Trophoblast cell (in vitro differentiated cells and primary cell): ENCODE results near the gene MYO18B.

Experiments used
- DNase-seq, 2 donors: peaks; one replicate each; pipeline ENCODE4 v3.0.0-alpha.2; 2016
- H2AFZ ChIP-seq: 2 replicates; pipeline ENCODE4 v1.6.1; 2013; ENCODE audit warnings: low read length, moderate library complexity, mild to moderate bottlenecking; ENCODE audit not compliant: insufficient read depth, poor library complexity
- H2AK5ac ChIP-seq: 2 replicates; pipeline ENCODE4 v1.6.1; 2013; ENCODE audit warnings: mild to moderate bottlenecking, low read length
- H2BK120ac ChIP-seq: 2 replicates; pipeline ENCODE4 v1.6.1; 2013; ENCODE audit warnings: low read length, mild to moderate bottlenecking, moderate library complexity; ENCODE audit not compliant: insufficient read depth, poor library complexity
- H2BK12ac ChIP-seq: 2 replicates; pipeline ENCODE4 v1.6.1; 2013; ENCODE audit warnings: mild to moderate bottlenecking, low read length, moderate library complexity
- H2BK5ac ChIP-seq: 2 replicates; pipeline ENCODE4 v1.6.1; 2013; ENCODE audit warnings: low read length, low read depth, moderate library complexity, mild to moderate bottlenecking; ENCODE audit not compliant: poor library complexity
- H3K14ac ChIP-seq: 2 replicates; pipeline ENCODE4 v1.6.1; 2013; ENCODE audit warnings: mild to moderate bottlenecking, low read length
- H3K18ac ChIP-seq: 2 replicates; pipeline ENCODE4 v1.6.1; 2013; ENCODE audit warnings: mild to moderate bottlenecking, low read length
- H3K23ac ChIP-seq: 2 replicates; pipeline ENCODE4 v1.6.1; 2013; ENCODE audit warnings: low read length
- H3K27ac ChIP-seq: 2 replicates; pipeline ENCODE4 v1.5.1; 2013; ENCODE audit warnings: low read depth, mild to moderate bottlenecking, inconsistent platforms, low read length, moderate library complexity
- H3K27me3 ChIP-seq: 2 replicates; pipeline ENCODE4 v1.6.1; 2013; ENCODE audit warnings: inconsistent platforms, mild to moderate bottlenecking, low read length, moderate library complexity; ENCODE audit not compliant: insufficient read depth
- H3K36me3 ChIP-seq, 2 experiments: 1 replicate in 1 of 2; 2 replicates in 1 of 2; pipeline ENCODE4 v1.6.1; 2013; ENCODE audit warnings: low read length in 2 of 2, mild to moderate bottlenecking in 2 of 2, moderate library complexity in 1 of 2; ENCODE audit not compliant: insufficient read depth in 2 of 2, control insufficient read depth in 1 of 2
- H3K4ac ChIP-seq: 2 replicates; pipeline ENCODE4 v1.6.1; 2013; ENCODE audit warnings: low read depth, mild to moderate bottlenecking, low read length, moderate library complexity
- H3K4me1 ChIP-seq, 2 experiments: 1 replicate in 1 of 2; 2 replicates in 1 of 2; pipeline ENCODE4 v1.6.1; 2013; ENCODE audit warnings: low read length in 2 of 2, mild to moderate bottlenecking in 2 of 2, moderate library complexity in 1 of 2; ENCODE audit not compliant: insufficient read depth in 2 of 2, control insufficient read depth in 1 of 2
- H3K4me2 ChIP-seq: 2 replicates; pipeline ENCODE4 v1.6.1; 2013; ENCODE audit warnings: inconsistent platforms, mild to moderate bottlenecking, low read length, moderate library complexity
- H3K4me3 ChIP-seq: 2 replicates; pipeline ENCODE4 v1.5.1; 2013; ENCODE audit warnings: mild to moderate bottlenecking, low read depth, low read length, inconsistent platforms
- H3K79me1 ChIP-seq: one replicate; pipeline ENCODE4 v1.6.1; 2013; ENCODE audit warnings: low read length
- H3K79me2 ChIP-seq: 2 replicates; pipeline ENCODE4 v1.6.1; 2013; ENCODE audit warnings: low read length, mild to moderate bottlenecking; ENCODE audit not compliant: control insufficient read depth, insufficient read depth, poor library complexity
- H3K9ac ChIP-seq: 2 replicates; pipeline ENCODE4 v1.6.1; 2013; ENCODE audit warnings: mild to moderate bottlenecking, low read length
- H3K9me3 ChIP-seq: 2 replicates; pipeline ENCODE4 v1.6.1; 2013; ENCODE audit warnings: low read depth, mild to moderate bottlenecking, control low read depth, inconsistent platforms, low read length; ENCODE audit not compliant: insufficient read depth
- H4K12ac ChIP-seq: 2 replicates; pipeline ENCODE4 v1.6.1; 2013; ENCODE audit warnings: low read depth, mild to moderate bottlenecking, low read length, moderate library complexity
- H4K8ac ChIP-seq: 2 replicates; pipeline ENCODE4 v1.6.1; 2013; ENCODE audit warnings: low read depth, mild to moderate bottlenecking, low read length, moderate library complexity
- H4K91ac ChIP-seq: one replicate; pipeline ENCODE4 v1.6.1; 2013; ENCODE audit warnings: low read depth, mild to moderate bottlenecking, low read length, moderate library complexity
- WGBS: extraction: QIAGEN DNeasy Blood & Tissue Kit; methylation state at CpG from one replicate; pipeline ENCODE4 v1.1.7; 2013; ENCODE audit warnings: missing lambda C conversion rate; ENCODE audit not compliant: insufficient read length, insufficient coverage; ENCODE audit errors: extremely low coverage; 5-methylcytosine and 5-hydroxymethylcytosine counted together

Gene MYO18B

GRCh38 chr22:25783856-25784255 is 41.9 kb downstream of the MYO18B start:
- no peak overlapping the region for H3K23ac ChIP-seq
- H2AFZ ChIP-seq, result no peak overlapping the region
- no peak overlapping the region for H3K14ac ChIP-seq
- no CpG with 5 or more reads among the region's 3 CpGs for WGBS
- no peak overlapping the region for H2BK5ac ChIP-seq
- no peak overlapping the region for H2BK12ac ChIP-seq
- H3K4me3 ChIP-seq, result no peak overlapping the region
- no peak for DNase-seq
- H2AK5ac ChIP-seq, result no peak overlapping the region
- peaks cover 0 to 1% of the 10 kb centered on the region in 2 experiments for H3K4me1 ChIP-seq
- no peak overlapping the region for H3K9ac ChIP-seq
- no peaks in the 10 kb centered on the region for H3K9me3 ChIP-seq
- H3K4me2 ChIP-seq, result no peak overlapping the region
- no peaks in the 10 kb centered on the region for H3K27me3 ChIP-seq
- H3K36me3 ChIP-seq, result no peaks in the 10 kb centered on the region
- no peak overlapping the region for H4K91ac ChIP-seq
- H3K18ac ChIP-seq, result no peak overlapping the region
- H3K27ac ChIP-seq, result no peak overlapping the region
- H3K79me2 ChIP-seq, result no peaks in the 10 kb centered on the region
- H4K12ac ChIP-seq, result no peak overlapping the region
- no peak overlapping the region for H2BK120ac ChIP-seq
- H3K79me1 ChIP-seq, result no peaks in the 10 kb centered on the region
- no peak overlapping the region for H4K8ac ChIP-seq
- no peak overlapping the region for H3K4ac ChIP-seq

GRCh38 chr22:25786165-25786564 is 44.2 kb downstream of the MYO18B start:
- H3K27ac ChIP-seq, result no peak overlapping the region
- H3K36me3 ChIP-seq, result no peaks in the 10 kb centered on the region
- H2AK5ac ChIP-seq, result no peak overlapping the region
- H3K4ac ChIP-seq, result no peak overlapping the region
- H3K4me3 ChIP-seq, result no peak overlapping the region
- peaks cover 0 to 1% of the 10 kb centered on the region in 2 experiments for H3K4me1 ChIP-seq
- no peaks in the 10 kb centered on the region for H3K79me1 ChIP-seq
- no peak overlapping the region for H2BK120ac ChIP-seq
- H4K91ac ChIP-seq, result no peak overlapping the region
- WGBS, result no CpG with 5 or more reads among the region's 1 CpG
- no peak overlapping the region for H3K23ac ChIP-seq
- H2AFZ ChIP-seq, result no peak overlapping the region
- no peaks in the 10 kb centered on the region for H3K79me2 ChIP-seq
- no peak overlapping the region for H3K4me2 ChIP-seq
- H4K12ac ChIP-seq, result no peak overlapping the region
- H4K8ac ChIP-seq, result no peak overlapping the region
- H3K9me3 ChIP-seq, result no peaks in the 10 kb centered on the region
- no peak overlapping the region for H3K14ac ChIP-seq
- no peak for DNase-seq
- H2BK5ac ChIP-seq, result no peak overlapping the region
- no peak overlapping the region for H3K18ac ChIP-seq
- no peaks in the 10 kb centered on the region for H3K27me3 ChIP-seq
- no peak overlapping the region for H2BK12ac ChIP-seq
- H3K9ac ChIP-seq, result no peak overlapping the region

- no peak overlapping the region for H2AK5ac ChIP-seq
- no peaks in the 10 kb centered on the region for H3K27me3 ChIP-seq
- no peak overlapping the region for H2BK5ac ChIP-seq
- H3K18ac ChIP-seq, result no peak overlapping the region
- no peaks in the 10 kb centered on the region for H3K9me3 ChIP-seq
- 100% methylated on average over 1 of the region's 5 CpGs for WGBS
- no peak overlapping the region for H4K91ac ChIP-seq
- H3K4me3 ChIP-seq, result no peak overlapping the region
- no peak overlapping the region for H4K8ac ChIP-seq
- H3K14ac ChIP-seq, result no peak overlapping the region
- H3K23ac ChIP-seq, result no peak overlapping the region
- H4K12ac ChIP-seq, result no peak overlapping the region
- H3K4me1 ChIP-seq, result no peaks in the 10 kb centered on the region
- H3K27ac ChIP-seq, result no peak overlapping the region
- no peak overlapping the region for H3K4me2 ChIP-seq
- H3K4ac ChIP-seq, result no peak overlapping the region
- H3K79me2 ChIP-seq, result no peaks in the 10 kb centered on the region
- H3K36me3 ChIP-seq, result no peaks in the 10 kb centered on the region
- H2BK120ac ChIP-seq, result no peak overlapping the region
- H3K9ac ChIP-seq, result no peak overlapping the region
- H2BK12ac ChIP-seq, result no peak overlapping the region
- no peaks in the 10 kb centered on the region for H3K79me1 ChIP-seq
- no peak for DNase-seq
- no peak overlapping the region for H2AFZ ChIP-seq
Measured at GRCh38 chr22:25791556-25791955, 49.6 kb downstream of the MYO18B start.

GRCh38 chr22:25795478-25795877 is 53.5 kb downstream of the MYO18B start:
- no peak overlapping the region for H3K9ac ChIP-seq
- H3K79me1 ChIP-seq, result no peaks in the 10 kb centered on the region
- H4K8ac ChIP-seq, result no peak overlapping the region
- no peak overlapping the region for H3K4me3 ChIP-seq
- no peak overlapping the region for H3K4me2 ChIP-seq
- H2AK5ac ChIP-seq, result no peak overlapping the region
- no peak overlapping the region for H3K18ac ChIP-seq
- DNase-seq, result no peak
- no peak overlapping the region for H2BK120ac ChIP-seq
- no peak overlapping the region for H3K27ac ChIP-seq
- H4K91ac ChIP-seq, result no peak overlapping the region
- no peak overlapping the region for H3K23ac ChIP-seq
- WGBS, result no CpG with 5 or more reads among the region's 5 CpGs
- no peak overlapping the region for H3K4ac ChIP-seq
- H4K12ac ChIP-seq, result no peak overlapping the region
- H3K9me3 ChIP-seq, result no peaks in the 10 kb centered on the region
- no peak overlapping the region for H2BK12ac ChIP-seq
- H3K27me3 ChIP-seq, result no peaks in the 10 kb centered on the region
- no peaks in the 10 kb centered on the region for H3K4me1 ChIP-seq
- H3K79me2 ChIP-seq, result no peaks in the 10 kb centered on the region
- H2AFZ ChIP-seq, result no peak overlapping the region
- H3K14ac ChIP-seq, result no peak overlapping the region
- no peaks in the 10 kb centered on the region for H3K36me3 ChIP-seq
- no peak overlapping the region for H2BK5ac ChIP-seq
